H4 (cell line): ENCODE results near the gene PTGES3. TPM values are rescaled to one million over a fixed set of nuclear protein-coding genes. Genes with fewer than 3 reads are reported as not detected.

Experiments
- DNase-seq: peaks from one replicate; pipeline ENCODE4 v3.0.0-alpha.2; 2015; ENCODE audit warnings: low spot score
- total RNA-seq: library from RNA; depleted of rRNA; stranded (reverse); fragments of >200 nt; shearing (Covaris generic); gene quantifications from 2 replicates; pipeline ENCODE4 v1.2.3, GENCODE V29; 2014; rRNA removed

The PTGES3 gene
- total RNA-seq, 1 experiment from 2014 or later = 202 TPM

DNA sequence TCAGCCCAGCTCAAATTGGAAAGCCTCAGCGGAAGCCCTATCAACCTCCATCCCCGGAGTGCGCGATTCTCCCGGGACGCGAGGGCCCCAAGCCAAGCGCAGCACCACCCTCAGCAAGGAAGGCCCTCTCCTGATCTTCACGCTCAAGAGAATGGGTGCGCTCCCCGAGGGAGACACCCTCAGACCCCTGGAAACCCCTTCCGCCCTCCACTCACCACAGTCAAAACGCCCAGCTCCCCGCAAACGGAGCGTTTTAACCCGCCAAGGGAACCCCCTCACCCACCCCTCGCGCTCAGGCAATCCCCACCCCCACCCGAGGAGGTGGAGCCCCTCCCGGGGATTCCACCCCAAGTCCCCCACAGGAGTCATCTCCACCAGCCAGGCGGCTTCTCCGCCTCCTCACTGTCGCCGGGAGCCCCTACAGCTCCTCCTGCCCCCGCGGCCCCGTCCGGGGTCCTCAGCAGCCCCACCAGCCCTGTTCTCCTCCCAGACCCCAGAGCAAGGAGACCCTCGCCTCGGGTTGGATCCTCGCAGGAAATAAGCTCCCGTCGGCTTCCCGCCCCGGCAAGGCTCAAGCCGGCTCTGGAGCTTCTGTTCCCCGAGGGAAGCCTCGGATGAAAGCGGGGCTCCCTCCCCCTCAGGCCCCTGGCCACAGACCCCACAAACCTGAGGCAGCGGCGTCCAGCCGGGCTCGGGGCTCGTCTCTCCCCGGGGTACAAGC lies 58.5 kb downstream of the PTGES3 start:
- DNase-seq = no peak

DNA sequence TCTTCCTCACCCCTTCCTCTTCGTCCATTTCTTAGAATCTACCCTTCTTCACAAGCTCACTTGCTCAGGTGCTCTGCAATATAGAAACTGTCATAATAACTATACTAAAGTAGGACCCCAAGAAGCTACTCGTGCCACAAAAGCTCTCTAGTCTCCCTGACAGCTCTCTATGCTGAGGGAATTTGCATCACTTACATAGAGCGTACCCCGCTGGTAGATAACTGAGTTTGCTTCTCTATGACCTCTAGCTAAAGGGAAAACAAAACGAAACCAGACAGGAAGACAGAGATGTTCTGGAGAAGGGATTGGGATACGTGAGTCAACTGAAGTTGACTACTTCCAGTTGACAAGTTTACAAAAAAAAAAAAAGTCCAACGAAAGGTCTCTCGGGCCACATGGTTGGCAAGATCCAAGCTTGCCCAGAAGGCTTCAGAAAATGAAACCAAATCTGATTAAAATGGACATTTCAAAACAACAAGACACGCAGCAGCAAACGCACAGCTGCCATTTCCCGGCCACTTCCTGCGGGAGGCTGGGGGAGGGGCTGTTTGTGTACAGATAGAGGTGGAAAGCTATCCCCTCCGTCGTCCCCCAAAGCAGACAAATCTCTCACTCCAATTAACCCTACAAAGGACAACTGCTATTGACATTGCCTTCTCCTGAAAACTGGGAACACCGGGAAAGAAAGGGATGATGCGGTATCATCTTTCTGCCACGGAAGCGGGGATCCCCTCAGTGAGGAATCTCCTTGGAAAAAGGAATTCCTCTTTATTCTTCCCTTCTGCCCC lies 59.2 kb downstream of the PTGES3 start:
- DNase-seq = peak; percentile 58

DNA sequence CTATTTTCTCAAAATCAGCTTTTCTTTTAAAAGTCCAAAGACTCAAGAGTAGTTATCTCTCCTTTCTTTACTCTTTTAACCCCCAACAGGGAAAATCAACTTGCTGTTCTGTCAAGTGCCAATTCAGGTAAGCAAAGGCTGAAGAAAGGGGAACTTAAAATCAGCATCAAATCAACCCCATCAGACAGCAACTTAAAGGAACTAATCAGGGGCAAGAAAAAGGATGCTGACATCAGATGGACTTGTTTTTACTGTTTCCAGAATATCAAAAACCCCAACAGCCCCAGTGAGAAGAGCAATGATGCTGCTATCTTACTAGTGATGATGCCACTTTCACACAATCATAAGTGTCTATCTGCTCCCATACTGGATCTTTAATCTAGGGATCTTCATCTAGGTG lies 61.4 kb downstream of the PTGES3 start:
- DNase-seq = no peak

DNA sequence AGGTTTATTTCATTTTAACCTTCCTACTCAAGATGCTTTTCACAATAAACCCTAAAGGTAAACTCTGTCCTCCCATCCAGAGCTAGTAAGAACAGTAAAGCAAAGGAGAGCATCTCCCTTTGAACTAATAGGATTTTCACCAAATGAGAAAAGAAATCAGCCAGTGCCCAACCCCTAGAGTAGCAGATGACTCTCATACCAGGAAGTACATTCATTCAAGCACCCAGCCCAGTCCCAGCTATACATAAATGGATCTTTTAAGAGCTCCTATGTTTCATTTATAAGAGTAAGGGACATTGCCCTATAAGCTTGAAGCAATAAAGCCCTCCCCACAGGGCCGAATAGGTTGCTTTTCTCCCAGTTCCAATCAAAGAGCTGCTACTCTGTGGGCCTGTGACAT lies 65.5 kb downstream of the PTGES3 start:
- no peak for DNase-seq

DNA sequence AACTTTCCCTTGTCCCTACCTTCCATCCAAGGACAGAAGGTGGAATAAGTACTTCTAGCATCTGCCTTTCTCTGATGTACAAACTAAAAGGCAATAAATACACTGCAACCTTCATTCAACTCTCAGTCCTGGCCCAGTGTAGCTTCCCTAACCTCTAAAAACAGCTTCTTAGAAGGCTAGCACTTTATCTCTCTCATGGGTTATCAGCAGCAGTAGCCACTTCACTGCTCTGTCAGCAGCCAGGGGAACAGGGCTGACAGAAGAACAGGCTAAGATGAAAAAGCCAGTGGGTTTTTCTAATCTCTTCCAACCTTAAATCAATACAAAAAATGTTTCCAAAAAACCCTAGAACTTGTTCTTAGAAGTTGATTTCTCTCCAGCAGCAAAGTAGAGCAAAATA lies 71.2 kb downstream of the PTGES3 start:
- DNase-seq = no peak

DNA sequence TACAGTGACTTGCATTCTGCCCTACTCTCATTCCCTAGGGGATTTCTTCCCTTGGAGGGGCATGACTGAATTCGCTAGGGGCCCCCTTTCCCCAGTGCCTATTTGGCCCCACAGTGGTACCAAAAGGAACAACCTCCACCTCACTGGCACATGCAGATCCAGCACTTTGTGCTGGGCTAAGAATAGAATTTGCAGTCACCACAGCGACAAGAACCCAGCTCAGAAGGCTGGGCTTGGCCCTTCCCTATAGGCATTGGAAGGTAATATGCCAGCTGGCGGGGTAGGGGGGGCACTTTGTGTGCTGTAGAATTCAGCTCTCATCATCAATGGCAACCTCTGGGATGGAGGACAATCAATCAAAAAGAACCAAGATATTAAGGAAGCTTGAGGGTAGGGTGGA lies 71.8 kb downstream of the PTGES3 start:
- DNase-seq = no peak

DNA sequence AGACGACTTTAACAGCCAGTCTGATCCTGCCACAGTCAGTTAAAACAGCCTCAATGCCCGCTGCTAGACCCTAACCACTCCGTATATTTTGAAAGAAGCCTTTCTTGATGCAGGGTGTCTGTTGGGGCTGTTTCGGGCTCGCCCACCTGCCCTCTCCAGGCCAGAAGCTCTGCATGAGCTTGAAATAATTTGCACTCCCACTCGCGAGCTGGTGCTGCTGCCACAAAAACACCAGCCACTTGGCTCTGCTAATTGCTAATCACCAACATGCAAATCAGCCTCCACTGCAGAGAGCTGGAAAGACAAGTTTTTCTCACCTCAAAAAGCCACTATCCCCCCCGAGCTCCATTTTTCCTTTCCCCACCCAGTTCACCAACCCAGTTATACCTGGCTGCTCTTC lies 73.5 kb downstream of the PTGES3 start:
- no peak for DNase-seq

Other genes with a start within 250 kb of the PTGES3 start
- gene TIMELESS, start 238.9 kb downstream of the PTGES3 start, total RNA-seq = 9.8 and 12.7 TPM in 2 replicates
- gene MIP, start 233.6 kb downstream of the PTGES3 start, total RNA-seq = 0.17 TPM in 1 of 2 replicates, not detected in the other
- gene SPRYD4, start 219.7 kb downstream of the PTGES3 start, total RNA-seq = 1.6 and 1.8 TPM in 2 replicates
- not detected in 2 replicates for gene GLS2, start 200.1 kb downstream of the PTGES3 start, total RNA-seq
- 6.8 and 11.6 TPM in 2 replicates for gene RBMS2, start 166.5 kb downstream of the PTGES3 start, total RNA-seq
- gene BAZ2A, start 58.0 kb downstream of the PTGES3 start, total RNA-seq = 22.2 and 28.4 TPM in 2 replicates
- 765 and 888 TPM in 2 replicates for gene ATP5F1B, start 42.3 kb downstream of the PTGES3 start, total RNA-seq
- gene NACA, start 37.0 kb upstream of the PTGES3 start, total RNA-seq = 1,775 and 1,870 TPM in 2 replicates
- gene PRIM1, start 64.0 kb upstream of the PTGES3 start, total RNA-seq = 51.1 and 51.7 TPM in 2 replicates
- 1.1 and 1.3 TPM in 2 replicates for gene HSD17B6, start 75.0 kb upstream of the PTGES3 start, total RNA-seq
- gene SDR9C7, start 246.1 kb upstream of the PTGES3 start, total RNA-seq = 0.14 TPM in 1 of 2 replicates, not detected in the other